ENCODE data around the gene MAML2.

MAML2 gene

DNA sequence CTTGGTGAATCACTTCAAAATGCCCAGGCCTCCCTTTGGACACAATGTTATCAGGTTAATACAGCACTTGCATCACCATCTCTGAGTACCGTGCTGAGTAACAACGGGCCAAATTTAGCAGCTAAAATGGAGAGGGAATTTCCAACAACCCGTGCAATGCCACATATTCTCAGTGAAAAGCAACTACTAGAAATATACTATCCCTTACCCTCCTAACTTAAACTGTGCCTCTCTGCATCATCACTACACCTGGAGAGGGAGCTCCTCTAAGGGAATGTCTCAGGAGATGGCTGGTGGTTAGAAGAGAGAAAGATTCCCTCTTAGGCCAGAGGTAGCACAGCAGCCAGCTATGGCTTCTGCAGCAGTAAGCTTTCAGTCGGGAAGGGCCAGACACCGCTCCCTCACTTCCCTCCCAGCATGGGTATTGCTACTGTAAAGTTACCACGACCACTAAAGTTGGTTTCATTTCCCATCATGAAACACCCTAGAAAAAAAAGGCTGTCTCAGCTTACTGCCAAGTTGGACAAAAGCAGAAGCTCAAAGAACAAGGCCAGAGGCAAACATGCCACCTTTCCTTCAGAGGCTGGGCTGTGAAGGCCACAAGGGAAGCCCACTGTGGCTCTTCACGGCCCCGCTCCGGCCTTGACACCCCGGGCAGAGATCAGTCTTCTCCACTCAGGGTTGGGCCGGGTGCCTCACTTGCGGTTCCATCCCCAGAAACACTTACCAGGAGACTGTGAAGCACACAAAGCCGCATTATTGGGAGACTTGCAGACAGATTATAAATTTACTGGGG, 3.9 kb downstream of the MAML2 start:
- no peak for DNase-seq

DNA sequence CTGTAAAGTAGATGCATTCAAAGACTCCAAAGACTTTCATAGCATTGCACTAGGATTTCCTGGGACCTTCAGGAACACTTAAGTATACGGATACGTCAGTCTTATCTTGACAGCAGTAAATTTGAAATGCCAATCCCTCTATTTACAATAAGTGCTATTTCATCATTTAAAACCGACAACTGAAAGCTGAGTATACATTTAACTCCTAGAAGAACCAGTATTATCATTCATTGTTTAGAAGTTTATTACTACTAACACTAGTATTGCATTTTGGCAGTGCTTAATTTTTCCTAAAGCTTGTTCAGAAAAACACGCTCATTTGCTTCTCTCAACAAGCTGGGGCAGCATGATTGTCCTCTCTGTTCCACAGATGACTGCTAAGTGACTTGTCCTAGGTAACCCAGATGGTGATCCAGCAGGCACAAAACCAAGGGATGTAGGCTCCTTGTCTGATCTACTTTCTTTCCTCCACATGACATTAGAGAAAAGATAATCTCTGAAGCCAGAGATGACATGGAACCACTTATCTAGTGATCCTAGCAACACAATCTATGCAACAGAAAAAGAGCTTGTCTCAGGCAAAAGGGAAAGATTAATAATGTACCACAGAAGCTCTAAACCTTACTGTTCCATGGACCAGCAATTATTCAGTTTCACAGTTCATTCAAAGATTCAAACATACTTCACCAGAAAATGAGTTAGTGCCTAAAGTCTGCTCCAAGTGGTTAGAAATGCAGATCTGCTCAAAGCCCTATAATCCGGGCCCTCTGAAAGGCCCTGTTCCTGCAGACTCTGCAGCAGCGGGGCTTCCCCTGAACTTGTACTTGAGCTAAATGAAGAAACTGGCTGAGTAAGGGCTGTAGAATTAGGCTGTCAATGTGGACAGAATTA, 5.2 kb downstream of the MAML2 start:
- no peak for DNase-seq

DNA sequence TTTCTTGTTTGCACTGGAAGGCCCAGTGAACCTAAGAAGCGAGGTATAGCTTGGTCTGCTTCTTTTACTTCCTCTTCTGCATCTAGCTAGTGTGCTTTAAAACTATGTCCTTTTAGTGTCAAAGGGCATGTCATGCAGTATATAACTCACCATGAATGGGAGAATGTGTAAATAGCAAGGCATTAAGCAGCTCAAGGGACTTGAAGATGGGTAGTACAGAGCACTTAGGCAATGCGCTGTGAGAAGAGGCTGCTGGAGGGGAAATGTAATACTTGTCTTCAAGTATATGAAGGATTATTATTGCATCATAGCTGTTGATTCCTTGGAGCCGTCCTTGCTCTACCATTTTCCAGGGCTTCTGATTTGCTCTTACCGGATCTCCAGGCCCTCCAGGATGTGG, 7.6 kb downstream of the MAML2 start:
- no peak for DNase-seq

DNA sequence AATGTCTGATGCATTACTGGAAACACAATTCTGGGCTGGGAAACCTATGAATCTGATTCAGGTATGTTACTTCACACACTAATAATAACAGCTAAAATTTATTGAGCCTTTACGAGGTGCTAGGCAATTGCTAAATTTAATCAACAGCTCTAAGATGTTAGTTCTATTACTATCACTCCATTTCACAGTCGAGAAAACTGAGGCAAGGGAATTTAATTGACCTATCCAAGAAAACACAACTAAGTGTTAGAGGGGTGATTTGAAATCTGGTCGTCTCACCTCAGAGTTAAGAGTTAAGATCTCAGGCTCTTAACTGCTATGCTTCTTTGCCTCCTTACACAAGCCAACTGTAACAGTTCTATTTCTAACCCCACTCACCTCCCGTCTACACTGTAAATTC, 8.8 kb downstream of the MAML2 start:
- no peak for DNase-seq

DNA sequence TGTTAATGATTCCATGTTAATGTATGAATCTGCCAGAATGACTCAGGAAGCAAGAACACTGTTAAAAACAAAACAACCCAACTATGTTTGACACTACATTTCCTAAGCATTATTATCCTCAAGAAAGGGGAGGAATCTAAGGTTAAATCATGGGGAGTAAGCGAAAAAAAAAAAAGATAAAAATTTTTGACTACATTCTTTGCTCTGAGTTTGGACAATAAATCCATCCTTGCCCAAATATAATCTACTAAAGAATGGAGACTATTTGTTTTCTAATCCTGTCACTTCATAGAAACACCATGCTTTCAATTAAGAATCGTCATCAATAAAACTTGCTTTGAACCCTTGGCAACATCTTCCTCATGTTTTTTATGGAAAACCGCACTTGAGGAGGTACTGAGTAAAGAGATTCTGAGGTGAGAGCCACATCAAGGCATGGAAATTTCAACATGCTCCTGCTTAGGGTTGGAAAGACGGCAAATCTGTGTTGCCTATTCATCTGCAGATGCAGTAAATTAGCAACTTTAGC, 9.7 kb downstream of the MAML2 start:
- DNase-seq: no peak

DNA sequence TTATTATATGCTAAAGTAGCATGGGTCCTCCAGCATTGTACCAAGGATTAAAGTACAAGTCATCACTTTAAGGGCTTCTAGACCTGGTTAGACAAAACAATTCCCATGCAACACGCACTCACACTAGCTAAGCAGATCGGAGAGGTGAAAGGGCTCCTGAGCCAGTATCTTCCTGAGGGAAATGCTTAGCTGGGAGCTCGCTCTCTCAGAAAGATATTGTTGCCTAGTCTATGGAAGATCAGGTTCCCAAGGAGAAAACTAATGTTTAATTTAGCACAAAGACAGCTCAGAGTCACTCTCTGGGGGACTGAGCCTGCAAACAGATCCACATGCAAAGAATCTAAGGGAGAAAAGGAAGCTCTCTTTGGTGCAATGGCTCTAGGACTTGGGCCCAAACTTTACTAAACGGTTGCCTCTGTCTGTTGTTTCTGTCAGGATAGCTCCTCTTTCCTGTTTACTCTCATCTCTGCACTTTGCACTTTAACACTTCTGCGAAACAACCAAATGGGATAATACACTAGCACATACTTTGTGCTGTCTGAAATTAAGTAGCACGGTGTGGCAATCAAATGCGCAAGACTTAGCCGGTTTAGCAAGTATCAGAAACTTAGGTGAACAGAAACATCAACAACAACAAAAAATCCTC, 10.7 kb downstream of the MAML2 start:
- no peak for DNase-seq

DNA sequence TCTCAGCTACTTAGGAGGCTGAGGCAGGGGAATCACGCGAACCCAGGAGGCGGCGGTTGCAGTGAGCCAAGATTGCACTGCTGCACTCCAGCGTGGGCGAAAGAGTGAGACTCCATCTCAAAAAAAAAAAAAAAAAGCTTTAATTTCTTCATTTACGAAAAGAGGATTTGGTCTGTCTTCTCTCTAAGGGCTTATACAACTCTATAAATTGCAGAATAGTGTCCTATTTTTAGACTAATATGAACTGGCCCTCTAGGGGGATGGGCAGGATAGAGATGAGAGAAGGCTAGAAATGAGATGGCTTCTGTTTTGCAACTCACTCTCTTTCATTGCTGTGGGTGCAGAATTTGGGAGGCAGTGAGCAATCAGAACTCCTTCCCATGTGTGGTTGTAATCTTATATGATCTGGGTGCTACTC, 11.3 kb downstream of the MAML2 start:
- no peak for DNase-seq

DNA sequence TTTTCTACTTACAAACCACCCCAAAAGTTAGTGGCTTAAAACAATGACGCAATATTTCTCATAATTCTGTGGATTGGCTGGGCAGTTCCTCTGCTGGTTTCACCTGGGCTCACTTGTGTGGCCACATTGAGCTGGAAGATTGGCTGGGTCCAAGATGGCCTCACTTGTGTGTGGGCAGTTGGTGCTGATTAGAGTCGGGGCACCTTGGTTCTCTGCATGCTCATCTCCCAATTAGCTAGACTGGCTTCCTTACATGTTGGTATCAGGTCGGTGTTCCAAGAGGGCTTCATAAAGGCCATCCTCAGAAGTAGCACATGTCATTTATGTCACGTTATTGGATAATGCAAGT, 12.5 kb downstream of the MAML2 start:
- DNase-seq: no peak

DNA sequence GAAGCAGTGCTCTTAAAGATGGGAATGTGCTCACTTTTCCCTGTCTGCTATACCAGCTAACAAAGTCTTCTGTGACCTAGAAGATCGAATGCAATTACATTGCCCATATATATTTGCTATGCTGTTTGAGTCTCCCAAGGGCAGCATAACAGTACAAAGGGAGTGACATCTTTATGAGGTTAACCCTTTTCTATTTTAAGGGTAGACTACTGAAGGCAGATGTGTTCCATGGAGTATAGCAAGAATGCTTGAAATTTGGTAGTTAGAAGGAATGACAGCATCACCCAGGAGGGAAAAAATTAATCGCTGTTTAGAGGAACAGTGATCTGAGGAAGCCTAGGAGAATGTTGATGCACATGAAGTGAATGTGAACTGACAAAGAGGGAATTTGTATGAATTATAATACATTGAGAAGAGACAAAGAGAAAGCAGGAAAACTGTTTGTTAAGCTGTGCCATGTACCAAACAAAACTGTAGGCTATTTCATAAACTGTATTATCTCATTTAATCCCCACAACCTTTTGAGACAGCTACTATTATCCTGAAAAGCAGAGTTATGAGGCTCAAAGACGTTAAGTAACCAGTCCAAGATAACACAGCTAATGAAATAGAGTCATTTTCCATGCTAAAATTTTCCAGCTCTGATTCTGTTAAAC, 13.0 kb downstream of the MAML2 start:
- no peak for DNase-seq

DNA sequence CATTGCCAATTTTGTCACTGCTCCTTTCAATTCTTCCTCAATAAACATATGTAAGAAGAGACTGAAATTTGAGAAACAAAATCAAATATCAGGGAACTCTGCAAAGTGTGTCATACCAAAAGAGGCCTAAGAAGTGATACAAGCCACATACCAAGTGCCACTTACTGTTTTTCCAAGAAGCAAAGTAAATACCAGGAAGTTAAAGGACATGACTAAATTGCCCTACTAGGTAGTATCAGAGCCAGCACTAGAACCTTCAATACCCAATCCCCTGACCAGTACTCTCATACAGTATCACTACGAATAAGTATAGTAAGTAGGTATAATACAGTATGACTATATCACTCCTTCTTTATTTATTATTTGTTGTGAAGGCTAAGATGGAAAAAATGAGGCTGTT, 13.6 kb downstream of the MAML2 start:
- DNase-seq: no peak

DNA sequence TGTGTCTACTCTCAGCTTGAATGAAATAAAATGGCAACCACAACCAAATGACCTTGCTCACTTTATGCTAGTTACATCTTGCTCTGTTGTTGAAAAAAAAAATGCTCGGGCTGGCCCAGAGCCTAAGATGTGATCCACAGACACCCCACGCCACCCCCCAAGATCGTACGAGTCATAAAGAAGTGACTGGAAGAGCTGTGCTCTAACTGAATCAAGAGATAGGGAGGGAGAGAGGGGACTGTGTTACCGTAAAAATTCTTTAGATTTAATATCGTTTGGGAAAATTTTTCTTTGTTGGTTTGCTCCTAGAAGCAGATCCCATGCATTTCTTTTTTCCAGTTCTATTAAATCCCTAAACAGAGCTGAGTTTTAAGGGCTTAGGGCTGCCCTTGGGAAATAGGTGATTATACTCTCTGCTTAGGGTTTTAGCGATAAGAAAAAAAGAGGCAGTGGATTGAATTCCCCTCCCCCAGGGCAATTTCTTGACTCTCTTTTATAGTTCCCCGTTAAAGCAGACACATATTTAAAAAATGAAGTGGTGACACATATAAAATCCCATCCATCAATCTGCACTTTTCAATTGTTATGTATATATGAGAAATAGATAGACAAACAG, 14.5 kb downstream of the MAML2 start:
- no peak for DNase-seq

DNA sequence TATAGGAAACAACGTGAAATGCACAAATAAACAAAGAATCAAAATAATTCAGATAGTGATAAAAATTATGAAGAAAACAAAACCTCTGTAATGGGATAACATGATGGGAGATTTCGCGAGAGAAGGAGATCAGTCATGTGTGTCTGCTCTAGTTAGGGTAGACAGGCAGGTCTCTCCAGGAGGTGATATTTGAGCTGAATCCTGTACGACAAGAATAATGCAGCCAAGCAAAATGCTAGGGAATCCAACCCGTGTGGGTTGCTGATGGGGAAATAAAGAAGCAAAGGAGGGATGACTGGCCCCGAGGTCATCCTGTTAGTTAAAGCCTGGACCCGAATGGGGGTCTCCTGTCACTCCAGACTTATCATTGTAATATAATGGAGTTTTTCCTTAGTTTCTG, 16.0 kb downstream of the MAML2 start:
- DNase-seq: no peak

DNA sequence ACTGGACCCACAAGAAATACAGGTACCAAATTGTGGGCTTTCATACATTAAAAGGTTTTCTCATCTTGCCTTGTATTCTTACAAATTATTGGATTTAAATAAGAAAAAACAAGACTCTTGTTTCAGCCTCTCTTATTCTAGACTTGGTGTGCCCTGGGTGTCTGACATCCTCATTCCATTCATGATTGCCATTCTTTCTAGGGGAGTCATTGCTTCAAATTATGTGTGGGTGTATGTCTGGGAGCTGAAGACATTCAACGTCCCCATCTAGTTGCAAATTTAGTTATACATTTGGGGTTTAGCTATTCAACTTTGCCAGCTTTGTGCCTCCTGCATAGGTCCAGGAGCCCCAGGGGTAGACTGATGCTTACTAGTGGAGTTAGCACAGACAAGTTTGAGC, 18.1 kb downstream of the MAML2 start:
- DNase-seq: no peak

DNA sequence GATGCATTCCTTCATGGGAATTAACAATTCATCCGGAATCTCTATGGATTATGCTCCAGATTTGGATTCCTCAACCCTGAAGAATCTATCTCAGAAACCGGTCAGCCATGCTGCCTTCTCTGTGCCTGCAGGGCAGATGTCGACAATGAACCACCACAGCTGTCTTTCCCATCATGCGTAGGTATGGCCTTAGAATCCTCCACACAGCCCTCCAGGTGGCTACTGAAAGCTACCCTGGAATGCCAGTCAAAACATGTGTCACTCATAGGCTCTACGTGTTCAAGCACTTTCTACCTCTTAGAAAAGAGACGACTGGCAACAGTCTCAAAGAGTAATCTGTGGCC, 19.4 kb downstream of the MAML2 start:
- DNase-seq: no peak

DNA sequence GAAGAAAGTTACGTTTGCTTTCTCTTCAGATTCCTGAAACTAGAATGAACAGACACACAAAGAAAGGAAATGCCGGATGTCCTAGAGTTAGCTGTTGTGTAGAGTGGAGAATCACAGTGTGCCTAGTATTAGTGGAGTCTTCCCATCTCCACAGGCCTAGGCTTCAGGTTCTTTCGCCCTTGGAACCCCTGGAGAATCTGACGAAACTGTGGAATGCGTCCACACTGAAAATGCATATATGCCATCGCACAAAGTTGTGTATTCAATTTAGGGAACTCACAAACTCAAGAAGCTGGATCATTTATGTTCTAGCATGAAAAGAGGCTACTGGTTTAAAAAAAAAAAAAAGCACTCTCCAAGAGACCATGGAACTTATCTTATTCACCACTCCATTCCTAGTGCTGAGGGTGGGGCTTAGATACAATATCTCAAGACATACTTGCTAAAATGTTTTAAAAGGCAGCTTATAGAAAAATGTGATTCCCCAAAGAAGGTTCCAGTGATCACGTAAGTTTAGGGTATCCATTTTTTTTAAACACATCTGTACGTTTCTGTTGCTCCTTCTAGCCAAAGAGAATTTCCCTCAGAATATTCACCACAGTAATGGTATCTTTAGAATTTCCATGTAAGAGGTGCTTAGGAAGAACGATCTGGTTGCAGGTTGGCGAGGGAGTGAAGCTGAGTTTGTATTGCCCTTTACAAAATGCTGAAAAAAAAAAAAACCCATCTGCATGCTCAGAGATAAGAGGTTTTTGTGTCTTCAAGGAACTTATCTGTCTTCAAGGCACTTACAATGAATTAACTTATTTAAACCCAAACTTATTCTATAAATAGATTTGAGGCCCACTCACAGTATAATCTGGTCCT, 20.0 kb downstream of the MAML2 start:
- DNase-seq: no peak

DNA sequence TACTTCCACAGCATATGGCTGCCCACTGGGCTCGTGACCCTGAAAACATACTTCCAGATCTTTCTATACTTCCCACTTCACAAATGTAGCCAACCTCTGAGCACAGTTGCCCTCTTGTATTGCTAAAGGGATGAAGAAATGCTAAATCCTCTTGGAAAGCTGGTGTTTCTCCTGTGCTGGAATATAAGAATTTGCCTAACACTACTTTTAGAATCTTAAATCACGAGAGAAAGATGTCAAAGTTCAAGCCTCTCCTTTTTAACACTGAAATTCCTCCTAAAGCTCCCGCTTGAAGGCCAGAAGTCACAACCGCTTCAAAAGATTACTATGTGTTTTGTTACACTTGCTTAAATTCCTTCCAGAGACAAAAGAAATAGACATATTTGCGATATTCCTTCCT, 21.9 kb downstream of the MAML2 start:
- DNase-seq: no peak

DNA sequence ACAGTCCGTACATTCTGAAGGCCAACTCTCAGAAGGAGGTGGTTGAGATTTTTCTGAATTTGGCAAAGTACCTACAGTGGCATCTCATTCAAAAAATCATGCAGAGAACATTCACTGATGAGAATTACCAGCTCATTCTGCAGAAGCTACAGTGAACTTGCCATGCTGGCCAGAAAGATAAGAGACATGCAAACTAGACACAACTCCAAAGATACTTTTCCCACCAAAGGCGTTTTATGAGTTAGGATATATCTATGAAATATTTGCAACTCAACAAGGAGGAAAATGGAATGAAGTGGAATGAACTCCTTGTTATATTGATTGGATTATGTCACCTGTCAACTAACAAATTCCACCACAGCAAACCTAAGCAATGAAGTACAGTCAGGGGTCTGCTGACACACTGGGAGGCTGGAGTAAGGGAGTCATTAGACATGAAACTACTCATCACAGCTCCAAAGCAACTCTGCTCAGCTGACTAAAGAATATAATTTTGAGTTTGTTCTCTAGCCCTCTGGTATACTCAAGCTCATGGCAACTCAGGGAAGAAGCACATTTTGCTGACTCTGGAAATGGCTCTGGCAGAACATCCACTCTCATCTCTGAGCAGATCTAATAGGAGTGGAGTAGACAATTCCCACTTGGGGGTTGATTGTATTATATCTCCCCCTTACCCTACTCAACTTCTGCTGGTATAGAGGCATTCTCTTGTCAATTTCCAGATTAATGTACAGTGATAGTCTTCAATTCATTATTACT, 22.9 kb downstream of the MAML2 start:
- DNase-seq: no peak

DNA sequence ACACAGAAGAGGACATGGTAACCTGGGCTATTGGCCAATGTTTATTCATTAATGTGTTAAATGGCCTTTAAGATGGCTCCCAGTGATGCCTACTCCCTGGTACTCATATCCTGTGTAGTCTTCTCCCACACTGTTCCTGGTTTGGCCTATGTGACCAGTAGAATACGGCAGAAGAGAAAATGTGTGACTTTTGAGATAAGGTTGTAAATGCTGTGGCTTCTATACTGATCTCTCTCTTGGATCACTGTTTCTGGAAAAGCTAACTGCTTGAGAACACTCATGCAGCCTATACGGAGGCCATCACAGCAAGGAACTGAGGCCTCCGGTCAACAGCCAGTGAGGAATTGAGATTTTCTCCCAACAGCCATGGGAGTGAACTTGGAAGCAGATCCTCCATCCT, 24.1 kb downstream of the MAML2 start:
- no peak for DNase-seq

DNA sequence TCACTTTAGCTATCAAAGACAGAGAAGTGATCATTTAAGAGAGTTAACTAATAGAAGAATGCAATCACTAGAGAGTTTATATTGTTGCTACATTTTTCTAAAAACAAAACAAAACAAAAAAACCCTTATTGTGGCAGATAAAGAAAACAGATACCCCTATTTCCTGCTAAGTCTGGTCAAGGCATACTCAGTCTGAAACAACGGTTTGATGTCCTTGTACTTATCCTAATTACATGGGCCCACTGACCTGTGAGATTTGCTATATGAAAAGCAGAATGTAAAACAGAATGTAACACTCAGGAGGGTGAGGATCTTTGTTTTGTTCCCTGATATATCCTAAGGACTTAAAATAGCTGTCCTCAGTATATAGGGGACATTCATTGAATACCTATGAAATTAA, 24.6 kb downstream of the MAML2 start:
- no peak for DNase-seq

DNA sequence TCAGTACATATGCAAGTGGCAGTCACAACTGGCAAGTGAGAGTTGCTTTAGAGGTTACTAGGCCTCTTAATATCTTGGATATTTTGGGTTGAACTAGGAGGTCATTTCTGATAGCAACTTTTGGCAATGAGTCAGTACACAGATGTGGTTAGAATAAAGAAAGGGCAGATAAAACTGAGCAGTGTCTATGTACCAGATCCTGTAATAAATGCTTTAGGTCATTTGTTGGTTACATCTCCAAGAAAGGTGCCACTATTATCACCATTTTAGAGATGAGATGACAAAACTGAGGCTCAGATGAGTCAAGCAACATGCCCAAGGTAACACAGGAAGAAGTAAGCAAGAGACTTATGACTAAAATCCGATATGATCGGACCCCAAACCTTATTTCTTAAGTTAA, 25.0 kb downstream of the MAML2 start:
- DNase-seq: no peak

DNA sequence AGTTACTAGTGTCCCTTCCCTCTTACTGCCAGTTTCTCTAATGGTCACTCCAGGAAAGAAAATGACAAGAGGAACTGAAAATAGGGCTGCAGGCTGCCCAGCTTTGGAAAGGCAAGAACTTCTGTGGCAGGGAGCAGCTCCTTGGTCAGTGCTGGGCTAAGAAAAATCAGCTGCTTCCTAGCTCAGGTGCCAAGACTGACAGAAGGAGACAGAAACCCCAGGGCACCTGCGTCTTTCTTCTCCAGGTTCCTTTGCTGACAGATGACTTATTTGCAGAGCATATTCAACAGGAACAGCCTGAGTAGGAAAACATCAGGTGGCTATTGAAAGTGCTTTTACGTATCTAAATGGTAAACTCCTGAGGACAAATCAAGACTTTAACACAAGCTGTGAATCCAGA, 25.4 kb downstream of the MAML2 start:
- no peak for DNase-seq
